Upper lobe of right lung (tissue), 1 donor: ENCODE data around the gene DAB1. TPM values are rescaled to one million over a fixed set of nuclear protein-coding genes. Genes with fewer than 3 reads are reported as not detected.

Source experiments
- ATAC-seq: fragments of 200-7000 bp; cut with Tn5 transposase; one replicate; pipeline ENCODE4 v1.9.1; 2020; ENCODE audit warnings: mild to moderate bottlenecking, moderate library complexity
- DNase-seq: peaks from one replicate; pipeline ENCODE4 v3.0.0-alpha.2; 2020
- H3K27ac ChIP-seq: fragments of 200-600 bp; one replicate; pipeline ENCODE4 v1.8.0; 2022
- H3K27me3 ChIP-seq: fragments of 200-600 bp; one replicate; pipeline ENCODE4 v1.8.0; 2022; ENCODE audit warnings: mild to moderate bottlenecking
- H3K36me3 ChIP-seq: fragments of 200-600 bp; one replicate; pipeline ENCODE4 v1.8.0; 2022
- H3K4me1 ChIP-seq: fragments of 200-600 bp; one replicate; pipeline ENCODE4 v1.8.0; 2022
- H3K4me3 ChIP-seq: fragments of 200-600 bp; one replicate; pipeline ENCODE4 v1.8.0; 2022; ENCODE audit warnings: mild to moderate bottlenecking
- H3K9me3 ChIP-seq: fragments of 200-600 bp; one replicate; pipeline ENCODE4 v1.8.0; 2022
- intact Hi-C: fragments of 100-400 bp; cut with DNase I; formaldehyde crosslinking; loops from one replicate; pipeline ENCODE4 v1.11.0; 2022
- total RNA-seq: library from RNA; stranded (reverse); fragmentation: NEBNext Ultra II Directional; extraction: Animal tissue kit (Norgen Biotek cat#: 25700); gene quantifications from one replicate; pipeline ENCODE4 v1.2.1, GENCODE V29; 2021
- TF ChIP-seq, protein P1 (sequence below): fragments of 200-600 bp; IDR thresholded peaks from one replicate; pipeline ENCODE4 v1.8.0; 2022; ENCODE audit warnings: antibody characterized with exemption
- donor health status: DM: no; HTN: yes; CAD: no; lungs with severe emphysema.

DAB1 gene
- total RNA-seq, 1 donor from 2014 or later = 0.29 TPM

- ATAC-seq = no peak
- intact Hi-C loops = no loop called here
- no peaks in the 10 kb centered on the region for H3K27me3 ChIP-seq
Observed at GRCh38 chr1:57058652-57059501, 365.0 kb downstream of the DAB1 start.

DNA sequence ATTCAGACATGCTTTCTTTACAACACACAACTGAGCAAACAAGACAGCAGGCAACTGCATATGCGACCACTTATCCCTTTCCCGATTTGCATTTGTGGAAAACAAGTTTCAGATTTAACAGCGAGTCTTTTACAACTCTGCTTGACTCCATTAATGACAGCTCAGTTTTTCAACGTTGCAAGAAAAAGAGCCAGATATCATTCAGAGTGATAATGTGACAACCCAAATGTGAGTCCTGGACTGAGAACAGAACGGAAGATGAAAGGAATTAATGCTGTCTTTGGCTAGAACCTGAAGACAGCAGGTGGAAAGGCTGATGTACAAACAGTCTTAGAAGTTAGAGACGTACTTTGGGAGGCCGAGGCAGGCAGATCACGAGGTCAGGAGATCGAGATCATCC, 375.0 kb downstream of the DAB1 start:
- Histone ChIP-seq H3K4me3 (no peak overlapping the region), H3K27me3 (no peaks in the 10 kb centered on the region), H3K9me3 (no peaks in the 10 kb centered on the region), H3K27ac (no peak overlapping the region), H3K4me1 (no peaks in the 10 kb centered on the region), H3K36me3 (no peaks in the 10 kb centered on the region)
- intact Hi-C loops = no loop called here
- TF ChIP-seq, protein P1, sequence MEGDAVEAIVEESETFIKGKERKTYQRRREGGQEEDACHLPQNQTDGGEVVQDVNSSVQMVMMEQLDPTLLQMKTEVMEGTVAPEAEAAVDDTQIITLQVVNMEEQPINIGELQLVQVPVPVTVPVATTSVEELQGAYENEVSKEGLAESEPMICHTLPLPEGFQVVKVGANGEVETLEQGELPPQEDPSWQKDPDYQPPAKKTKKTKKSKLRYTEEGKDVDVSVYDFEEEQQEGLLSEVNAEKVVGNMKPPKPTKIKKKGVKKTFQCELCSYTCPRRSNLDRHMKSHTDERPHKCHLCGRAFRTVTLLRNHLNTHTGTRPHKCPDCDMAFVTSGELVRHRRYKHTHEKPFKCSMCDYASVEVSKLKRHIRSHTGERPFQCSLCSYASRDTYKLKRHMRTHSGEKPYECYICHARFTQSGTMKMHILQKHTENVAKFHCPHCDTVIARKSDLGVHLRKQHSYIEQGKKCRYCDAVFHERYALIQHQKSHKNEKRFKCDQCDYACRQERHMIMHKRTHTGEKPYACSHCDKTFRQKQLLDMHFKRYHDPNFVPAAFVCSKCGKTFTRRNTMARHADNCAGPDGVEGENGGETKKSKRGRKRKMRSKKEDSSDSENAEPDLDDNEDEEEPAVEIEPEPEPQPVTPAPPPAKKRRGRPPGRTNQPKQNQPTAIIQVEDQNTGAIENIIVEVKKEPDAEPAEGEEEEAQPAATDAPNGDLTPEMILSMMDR = no peak
- ATAC-seq (no peak), DNase-seq (no peak)

More at GRCh38 chr1:57058652-57059501, 365.0 kb downstream of the DAB1 start:
- TF ChIP-seq, protein P1 = no peak
- Histone ChIP-seq H3K36me3 (no peaks in the 10 kb centered on the region), H3K27ac (no peak overlapping the region), H3K9me3 (no peaks in the 10 kb centered on the region), H3K4me1 (no peaks in the 10 kb centered on the region), H3K4me3 (no peak overlapping the region)
- no peak for DNase-seq

- no peaks in the 10 kb centered on the region for H3K9me3 ChIP-seq
- no peaks in the 10 kb centered on the region for H3K27me3 ChIP-seq
- H3K4me1 ChIP-seq = no peaks in the 10 kb centered on the region
- ATAC-seq = no peak
- no peak for DNase-seq
- no peak overlapping the region for H3K4me3 ChIP-seq
- TF ChIP-seq, protein P1 = no peak
- intact Hi-C loops = no loop called here
- H3K36me3 ChIP-seq = no peaks in the 10 kb centered on the region
- H3K27ac ChIP-seq = no peak overlapping the region
Observed at GRCh38 chr1:57046462-57046861, 377.4 kb downstream of the DAB1 start.

DNA sequence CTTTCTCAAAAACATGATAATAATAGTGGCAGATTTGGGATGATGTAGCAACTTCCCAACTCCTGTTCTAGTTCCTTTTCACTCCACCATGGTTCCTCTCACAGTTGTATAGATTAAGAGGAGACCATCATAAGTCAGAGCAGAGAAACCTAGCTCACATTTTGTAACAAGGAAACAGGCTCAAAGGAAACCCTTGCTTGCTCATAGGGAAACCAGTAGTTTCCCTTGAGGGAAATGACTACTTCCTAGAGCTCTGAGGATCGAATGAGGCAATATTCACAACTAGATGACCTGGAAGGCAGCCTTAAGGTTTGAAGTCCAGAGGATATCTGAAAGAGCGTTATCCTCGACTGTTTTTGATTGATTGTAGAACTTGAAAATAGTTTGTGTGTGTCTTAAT, 382.0 kb downstream of the DAB1 start:
- H3K4me3 ChIP-seq = no peak overlapping the region
- no peaks in the 10 kb centered on the region for H3K9me3 ChIP-seq
- no peaks in the 10 kb centered on the region for H3K27me3 ChIP-seq
- no peak overlapping the region for H3K27ac ChIP-seq
- DNase-seq = no peak
- TF ChIP-seq, protein P1 = no peak
- H3K36me3 ChIP-seq = no peaks in the 10 kb centered on the region
- intact Hi-C loops = no loop called here
- H3K4me1 ChIP-seq = no peaks in the 10 kb centered on the region
- no peak for ATAC-seq

- Histone ChIP-seq H3K4me1 (no peaks in the 10 kb centered on the region), H3K4me3 (no peak overlapping the region), H3K27me3 (no peaks in the 10 kb centered on the region), H3K27ac (no peak overlapping the region), H3K9me3 (no peaks in the 10 kb centered on the region), H3K36me3 (no peaks in the 10 kb centered on the region)
- DNase-seq = no peak
- TF ChIP-seq, protein P1 = no peak
- intact Hi-C loops = no loop called here
- ATAC-seq = no peak
Observed at GRCh38 chr1:57040811-57041210, 383.0 kb downstream of the DAB1 start.
